Left colon (tissue), 2 donors: ENCODE data around the gene FAM47C. TPM values are rescaled to one million over a fixed set of nuclear protein-coding genes. Genes with fewer than 3 reads are reported as not detected.
A peak's percentile ranks its signal among the peaks of the same experiment; 100 is the strongest.
"Not testable (repeated sequence)": the region's sequence is repeated elsewhere in the genome, so short reads cannot be mapped to it uniquely, and the experiment has no call there.

ENCODE experiments used
- ATAC-seq: fragments of 200-7000 bp; cut with Tn5 transposase; one replicate; pipeline ENCODE4 v1.9.1; 2020; ENCODE audit warnings: mild to moderate bottlenecking, moderate library complexity
- DNase-seq, 2 donors: peaks; one replicate each; pipeline ENCODE4 v3.0.0-alpha.2; 2020
- intact Hi-C, 2 donors: fragments of 100-400 bp; cut with DNase I in 1 of 2; cut with micrococcal nuclease in 1 of 2; formaldehyde crosslinking; loops; one replicate each; pipeline versions ENCODE4 v1.11.2 to v1.14.0; 2022; cut with DNase I, micrococcal nuclease
- long read RNA-seq: library from polyadenylated mRNA; unstranded; transcript quantifications from one replicate; pipeline ENCODE4 v2.0.0, GENCODE V29; 2021
- total RNA-seq, 2 donors: library from RNA; stranded (reverse); fragmentation: NEBNext Ultra II Directional; extraction: Animal tissue kit (Norgen Biotek cat#: 25700); gene quantifications; one replicate each; pipeline ENCODE4 v1.2.1, GENCODE V29; 2021
- donor health status: DM: no; HTN: no; CAD: no.
- donor health status: DM: yes; HTN: yes; CAD: no.

The FAM47C gene
- not detected for total RNA-seq
- long read RNA-seq: 0 reads

DNA sequence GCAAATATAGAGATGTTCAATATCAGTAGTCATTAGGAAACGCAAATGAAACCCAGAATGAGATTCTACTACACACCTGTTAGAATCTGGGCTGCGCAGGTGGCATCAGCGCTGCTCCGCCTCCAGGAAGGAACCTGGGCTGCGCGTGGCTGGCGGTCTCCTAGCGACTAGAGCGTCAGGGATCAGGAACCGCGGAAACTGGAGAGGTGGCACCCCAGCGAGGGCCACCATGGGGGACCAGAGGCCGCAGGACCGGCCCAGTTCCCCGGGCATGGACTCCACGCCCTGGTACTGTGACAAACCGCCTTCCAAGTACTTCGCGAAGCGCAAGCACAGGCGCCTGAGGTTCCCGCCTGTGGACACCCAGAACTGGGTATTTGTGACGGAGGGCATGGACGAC is at the start of gene FAM47C:
FAM47C (plus strand) TSS at position 185 of the 400 bp plus-strand sequence; CDS start at position 230, 45 bp downstream.
- DNase-seq, intact Hi-C loops, ATAC-seq: not testable (repeated sequence)

DNA sequence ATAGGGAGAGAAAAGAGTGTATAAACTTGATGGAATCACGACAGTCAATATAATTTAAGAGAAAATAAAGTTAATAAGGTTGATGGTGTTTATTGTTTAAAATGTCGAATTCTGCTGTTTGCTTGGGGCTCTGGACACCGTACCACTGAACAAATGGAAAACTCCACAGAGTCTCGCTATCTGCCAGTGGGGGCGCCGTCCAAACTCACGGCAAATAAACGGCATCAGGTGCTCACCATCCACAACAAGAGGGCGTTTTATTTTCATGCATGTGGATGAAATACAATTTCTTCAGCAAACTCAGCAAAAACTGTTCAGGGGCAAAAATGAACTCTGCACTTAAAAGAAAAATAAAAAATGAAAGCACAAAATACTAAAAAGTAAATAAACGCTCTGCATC is 46.6 kb upstream of the FAM47C start:
- intact Hi-C loops: no loop called here
- no peak for DNase-seq
- ATAC-seq: no peak

DNA sequence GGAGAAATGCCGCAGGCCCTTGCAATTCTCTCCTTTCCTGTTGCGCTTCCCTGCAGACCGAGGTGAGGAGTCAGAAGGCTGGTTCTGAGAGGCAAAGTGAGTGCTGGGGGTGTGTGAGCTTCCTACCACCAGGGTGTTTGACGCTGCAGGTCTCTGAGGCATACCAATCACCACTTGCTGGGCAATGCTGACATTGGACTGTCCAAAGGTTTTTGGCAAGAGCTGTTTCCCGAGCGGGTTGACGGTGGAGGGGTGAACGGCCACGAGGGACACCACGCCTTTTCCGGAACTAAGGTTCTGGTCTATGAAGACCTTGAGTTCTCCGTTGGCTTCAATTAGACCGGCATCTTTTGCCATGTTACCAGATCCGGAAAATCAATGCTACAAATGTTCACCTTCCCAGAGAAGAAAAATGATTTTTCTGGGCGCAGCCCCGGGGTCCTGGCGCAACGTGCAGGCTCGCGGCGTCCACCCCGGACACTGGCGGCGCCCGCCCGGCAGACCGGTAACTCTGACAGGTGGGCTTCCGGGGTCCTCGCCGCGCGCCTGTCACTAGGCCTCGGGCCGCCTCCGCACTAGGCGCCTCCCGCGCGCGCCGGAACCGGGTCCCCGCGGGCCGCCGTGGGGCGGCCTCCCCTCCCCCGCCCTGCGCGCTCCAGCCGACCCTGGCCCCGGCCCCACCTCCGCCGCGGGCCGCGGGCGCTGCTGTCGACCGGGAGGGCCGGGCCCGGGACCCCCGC is 44.9 kb upstream of the FAM47C start:
- DNase-seq: no peak
- ATAC-seq: no peak
- intact Hi-C loops: no loop called here

GRCh38 chrX:36963852-36964251 is 44.3 kb upstream of the FAM47C start:
- intact Hi-C loops: no loop called here
- ATAC-seq (no peak), DNase-seq (no peak)

GRCh38 chrX:36973575-36973974 is 34.6 kb upstream of the FAM47C start:
- no peak for DNase-seq
- no peak for ATAC-seq
- intact Hi-C loops: no loop called here

- DNase-seq (no peak), ATAC-seq (no peak)
- intact Hi-C loops: no loop called here
These were observed 33.3 kb upstream of the FAM47C start for GRCh38 chrX:36974911-36975310.

- DNase-seq: no peak
- ATAC-seq: no peak
- intact Hi-C loops: no loop called here
These were observed 29.3 kb upstream of the FAM47C start for GRCh38 chrX:36978886-36979285.

DNA sequence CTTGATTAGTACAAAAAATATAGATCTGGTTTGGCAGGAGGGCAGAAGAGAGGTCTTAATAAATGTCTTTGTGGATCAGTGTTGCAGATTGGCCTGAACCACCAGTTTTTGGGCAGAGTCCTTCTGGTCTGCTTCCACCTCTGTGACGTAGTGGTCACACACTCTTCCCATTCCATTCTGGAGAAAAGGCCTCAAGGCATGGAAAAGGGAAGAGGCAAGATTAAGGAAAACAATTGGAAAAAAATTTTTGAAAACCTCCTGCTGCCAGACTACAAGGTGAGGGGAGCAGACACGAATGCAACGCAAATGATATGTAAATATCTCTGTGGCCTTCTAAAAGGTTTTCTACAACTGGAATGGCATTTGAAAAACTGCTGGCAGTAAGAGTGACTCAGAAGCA is 24.3 kb upstream of the FAM47C start:
- DNase-seq (no peak), ATAC-seq (no peak)
- intact Hi-C loops: no loop called here

- DNase-seq: peak in 1 of 2 donors; percentile 11
- intact Hi-C loops: not testable (repeated sequence)
- peak; percentile 86 for ATAC-seq
These were observed 22.6 kb upstream of the FAM47C start for GRCh38 chrX:36985416-36986209.

DNA sequence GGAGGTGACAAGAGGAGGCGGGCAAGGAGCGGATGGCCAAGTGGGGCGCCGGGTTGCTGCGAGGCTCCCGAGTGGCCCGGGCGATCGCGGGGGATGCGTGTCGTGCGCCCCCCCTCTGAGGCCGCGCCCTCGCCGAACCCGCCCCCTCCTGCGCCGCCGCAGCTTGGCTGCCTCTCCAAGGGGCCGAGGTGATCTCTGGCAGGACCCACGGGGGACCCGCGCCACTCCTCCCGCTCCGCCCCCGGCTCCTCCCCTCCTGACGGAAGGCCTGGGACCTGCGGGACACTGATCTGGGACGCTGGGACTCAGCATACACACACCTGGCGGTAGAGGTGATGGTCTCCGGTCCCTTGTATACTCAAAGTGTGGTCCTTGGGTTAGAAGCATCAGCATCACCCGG is 21.9 kb upstream of the FAM47C start:
- no peak for ATAC-seq
- DNase-seq: no peak
- intact Hi-C loops: no loop called here

DNA sequence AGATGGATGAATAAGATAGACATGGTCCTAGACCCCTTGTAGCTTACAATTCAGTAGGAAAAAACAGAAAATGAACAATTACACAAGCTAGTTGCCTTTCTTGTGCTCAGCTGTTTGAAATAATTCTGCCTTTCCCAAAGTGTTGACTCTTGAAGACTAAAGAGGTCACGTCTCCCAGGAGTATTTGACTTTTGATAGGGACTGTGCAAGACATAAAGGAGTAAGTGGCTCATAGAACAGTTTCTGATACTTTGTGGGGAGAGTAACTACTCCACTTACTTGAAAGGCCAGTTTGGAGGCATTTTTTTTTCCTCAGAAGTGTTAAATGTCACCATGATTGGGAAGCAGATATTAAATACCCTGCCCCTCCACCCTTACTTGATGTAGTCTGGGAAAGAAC is 21.0 kb upstream of the FAM47C start:
- ATAC-seq, DNase-seq, intact Hi-C loops: not testable (repeated sequence)

DNA sequence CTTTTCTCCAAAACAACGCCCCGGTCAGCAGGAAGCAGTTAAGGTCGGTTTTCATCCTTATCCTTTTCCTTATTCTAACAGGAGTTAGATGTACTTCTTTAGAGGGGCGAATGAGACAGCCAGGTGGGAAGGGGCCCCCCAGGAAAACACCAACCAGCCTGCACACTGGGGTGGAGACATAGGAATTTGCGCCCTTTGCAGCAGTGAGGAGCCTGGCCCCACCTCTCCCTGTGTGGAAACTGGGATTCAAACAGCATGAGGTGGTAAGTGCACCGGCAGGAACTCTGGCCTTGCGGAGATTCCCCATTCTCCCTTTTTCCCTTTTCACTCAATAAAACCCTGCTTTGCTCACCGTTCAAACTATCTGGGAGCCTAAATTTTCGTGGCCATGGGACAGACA is 8.0 kb upstream of the FAM47C start:
- no peak for ATAC-seq
- intact Hi-C loops: no loop called here
- no peak for DNase-seq

GRCh38 chrX:37010496-37010895 is 2.3 kb downstream of the FAM47C start:
- no peak for DNase-seq
- no peak for ATAC-seq
- intact Hi-C loops: no loop called here

GRCh38 chrX:37034260-37034659 is 26.1 kb downstream of the FAM47C start:
- intact Hi-C loops, ATAC-seq, DNase-seq: not testable (repeated sequence)

GRCh38 chrX:37036674-37037220 is 28.6 kb downstream of the FAM47C start:
- DNase-seq, intact Hi-C loops, ATAC-seq: not testable (repeated sequence)

DNA sequence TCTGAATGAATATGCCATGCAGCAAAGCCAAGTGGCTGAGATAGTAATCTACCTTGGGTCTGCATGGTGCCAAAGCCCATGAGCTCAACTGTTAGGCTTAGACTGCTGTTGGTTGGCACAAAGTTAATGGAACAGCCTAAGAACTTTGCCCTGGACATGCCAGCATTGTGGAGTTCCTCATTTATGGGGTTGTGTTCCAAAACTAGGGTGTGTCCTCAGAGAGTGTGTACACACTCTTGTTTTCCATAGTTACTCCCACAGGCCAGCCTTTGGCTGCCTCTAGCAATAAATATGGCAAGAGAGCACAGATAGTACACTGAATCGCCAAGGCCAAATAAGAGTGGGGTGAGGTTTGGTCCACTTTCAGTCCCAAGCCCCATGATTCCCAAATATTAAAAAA is 30.6 kb downstream of the FAM47C start:
- intact Hi-C loops, DNase-seq: not testable (repeated sequence)
- ATAC-seq: peak; percentile 88

- ATAC-seq, intact Hi-C loops, DNase-seq: not testable (repeated sequence)
These were observed 35.1 kb downstream of the FAM47C start for GRCh38 chrX:37042956-37043885.

- intact Hi-C loops: no loop called here
- ATAC-seq (no peak), DNase-seq (no peak)
These were observed 39.6 kb downstream of the FAM47C start for GRCh38 chrX:37047776-37048175.

DNA sequence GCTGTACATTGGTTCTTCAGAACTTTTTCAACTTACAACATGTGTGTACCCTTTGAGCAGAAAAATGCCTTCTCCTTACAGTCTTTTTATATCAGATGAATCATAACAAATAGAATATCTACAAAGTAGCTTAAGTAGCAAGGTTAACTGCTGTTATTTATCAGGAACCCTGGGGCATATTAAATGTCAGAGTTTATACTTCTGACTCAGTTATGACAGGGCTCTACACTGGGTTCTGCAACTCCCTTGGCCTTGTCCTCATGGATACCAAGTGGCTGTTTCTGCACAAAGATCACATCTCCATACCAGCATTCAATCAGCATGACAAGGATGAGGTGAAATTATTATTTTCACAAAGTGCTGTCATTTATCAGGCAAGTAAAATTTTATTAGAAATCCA is 49.4 kb downstream of the FAM47C start:
- ATAC-seq, intact Hi-C loops, DNase-seq: not testable (repeated sequence)
